ENCODE results near the gene HLA-DRA.
"Not testable (repeated sequence)": the region's sequence is repeated elsewhere in the genome, so short reads cannot be mapped to it uniquely, and the experiment has no call there.

Gene HLA-DRA

DNA sequence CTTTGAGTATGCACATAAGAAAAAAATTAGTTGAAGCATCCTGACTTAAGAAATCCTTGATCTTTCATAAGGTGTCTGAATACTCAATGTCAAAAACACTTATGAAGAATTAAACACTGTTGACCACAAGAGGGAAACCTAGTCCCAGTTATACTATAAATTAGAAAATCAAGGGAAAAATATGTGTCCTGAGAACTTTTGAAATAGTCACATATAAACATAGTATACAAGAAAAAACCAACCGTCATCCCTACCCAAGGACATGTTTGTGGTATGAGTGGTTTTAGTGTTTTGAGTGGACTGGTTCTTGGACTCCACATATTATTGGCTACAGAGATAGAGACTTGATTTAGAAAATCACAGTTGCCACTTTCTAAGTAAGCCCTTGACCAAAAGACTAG, 7.6 kb upstream of the HLA-DRA start:
- DNase-seq: no peak

DNA sequence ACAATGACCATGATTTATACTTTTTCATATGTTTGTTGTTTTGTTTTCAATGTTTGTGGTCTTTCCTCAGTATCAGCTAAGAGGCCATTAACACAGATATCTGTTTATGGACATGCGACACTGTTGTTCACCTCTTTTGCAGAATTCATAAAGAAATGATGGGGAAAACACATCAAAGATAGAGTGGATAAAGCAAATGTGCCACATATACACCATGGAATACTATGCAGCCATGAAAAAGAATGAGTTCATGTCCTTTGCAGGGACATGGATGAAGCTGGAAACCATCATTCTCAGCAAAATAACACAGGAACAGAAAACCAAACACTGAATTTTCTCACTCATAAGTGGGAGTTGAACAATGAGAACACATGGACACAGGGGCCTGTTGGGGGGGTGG, 5.7 kb upstream of the HLA-DRA start:
- DNase-seq: not testable (repeated sequence)

DNA sequence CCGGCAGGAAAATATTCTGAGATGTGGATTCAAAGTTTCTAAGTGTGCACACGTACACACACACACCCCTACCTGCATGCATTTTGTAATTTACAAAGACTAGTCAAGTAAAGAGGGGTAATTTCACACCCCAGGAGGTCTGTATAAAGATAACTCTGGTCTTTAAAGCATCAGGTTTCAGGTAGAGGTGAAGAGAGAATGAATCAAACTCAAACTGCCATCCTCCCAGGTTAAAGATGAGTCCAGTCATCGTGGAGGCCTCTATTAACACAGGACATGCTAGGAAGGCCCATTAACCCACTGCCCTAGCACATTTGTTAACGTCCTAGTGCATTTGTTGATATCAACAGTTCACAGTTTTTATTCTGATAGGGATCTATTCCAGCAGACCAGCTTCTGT, 3.5 kb upstream of the HLA-DRA start:
- DNase-seq: no peak

- DNase-seq: no peak
Observed at GRCh38 chr6:32436995-32437836, 2.5 kb upstream of the HLA-DRA start.

DNA sequence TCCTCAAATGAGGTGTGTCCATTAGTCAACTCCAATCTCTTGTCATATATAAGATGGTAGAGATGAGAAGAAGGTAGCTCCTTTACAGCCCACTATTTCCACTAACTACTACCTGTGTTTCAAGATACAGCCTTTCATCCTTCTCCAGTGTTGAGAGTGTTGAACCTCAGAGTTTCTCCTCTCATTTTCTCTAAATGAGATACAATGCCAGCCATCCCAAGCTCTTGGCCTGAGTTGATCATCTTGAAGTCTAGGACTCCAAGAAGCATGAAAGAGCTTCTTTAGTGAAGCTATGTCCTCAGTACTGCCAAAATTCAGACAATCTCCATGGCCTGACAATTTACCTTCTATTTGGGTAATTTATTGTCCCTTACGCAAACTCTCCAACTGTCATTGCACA, 548 bp upstream of the HLA-DRA start:
- no peak for DNase-seq

DNA sequence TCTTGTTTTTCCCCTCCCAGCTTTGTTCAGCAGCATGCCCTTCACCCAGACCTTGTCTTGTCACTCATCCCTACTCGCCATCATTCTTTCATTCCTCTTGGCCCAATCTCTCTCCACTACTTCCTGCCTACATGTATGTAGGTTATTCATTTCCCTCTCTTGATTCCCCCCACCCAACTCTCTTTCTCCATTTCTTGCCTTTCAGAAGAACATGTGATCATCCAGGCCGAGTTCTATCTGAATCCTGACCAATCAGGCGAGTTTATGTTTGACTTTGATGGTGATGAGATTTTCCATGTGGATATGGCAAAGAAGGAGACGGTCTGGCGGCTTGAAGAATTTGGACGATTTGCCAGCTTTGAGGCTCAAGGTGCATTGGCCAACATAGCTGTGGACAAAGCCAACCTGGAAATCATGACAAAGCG, 2.6 kb downstream of the HLA-DRA start:
- no peak for DNase-seq

DNA sequence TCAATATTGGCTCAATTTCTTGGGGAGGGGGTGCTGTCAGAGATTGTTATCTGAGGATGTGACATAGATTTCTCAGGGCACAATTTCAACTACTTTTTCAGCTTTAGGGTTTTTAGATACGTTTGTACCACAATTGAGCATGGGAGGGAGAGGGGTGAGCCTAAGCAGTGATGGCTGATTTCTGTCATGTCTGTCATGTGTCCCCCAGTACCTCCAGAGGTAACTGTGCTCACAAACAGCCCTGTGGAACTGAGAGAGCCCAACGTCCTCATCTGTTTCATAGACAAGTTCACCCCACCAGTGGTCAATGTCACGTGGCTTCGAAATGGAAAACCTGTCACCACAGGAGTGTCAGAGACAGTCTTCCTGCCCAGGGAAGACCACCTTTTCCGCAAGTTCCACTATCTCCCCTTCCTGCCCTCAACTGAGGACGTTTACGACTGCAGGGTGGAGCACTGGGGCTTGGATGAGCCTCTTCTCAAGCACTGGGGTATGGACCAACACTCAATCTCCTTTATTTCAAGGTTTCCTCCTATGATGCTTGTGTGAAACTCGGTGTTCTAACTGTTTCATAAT, 3.4 kb downstream of the HLA-DRA start:
- no peak for DNase-seq

DNA sequence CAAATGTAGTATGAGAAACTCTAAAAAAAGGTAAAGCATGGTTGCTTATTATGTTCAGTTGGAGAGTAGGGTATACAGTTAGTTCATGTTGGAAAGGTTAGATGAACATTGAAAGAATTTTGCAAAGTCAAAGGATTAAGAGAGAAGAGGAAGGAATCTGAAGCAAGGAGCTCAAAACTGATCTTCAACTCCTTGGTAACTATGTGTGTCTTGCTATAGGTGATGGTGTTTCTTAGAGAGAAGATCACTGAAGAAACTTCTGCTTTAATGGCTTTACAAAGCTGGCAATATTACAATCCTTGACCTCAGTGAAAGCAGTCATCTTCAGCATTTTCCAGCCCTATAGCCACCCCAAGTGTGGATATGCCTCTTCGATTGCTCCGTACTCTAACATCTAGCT, 4.7 kb downstream of the HLA-DRA start:
- DNase-seq: no peak

DNA sequence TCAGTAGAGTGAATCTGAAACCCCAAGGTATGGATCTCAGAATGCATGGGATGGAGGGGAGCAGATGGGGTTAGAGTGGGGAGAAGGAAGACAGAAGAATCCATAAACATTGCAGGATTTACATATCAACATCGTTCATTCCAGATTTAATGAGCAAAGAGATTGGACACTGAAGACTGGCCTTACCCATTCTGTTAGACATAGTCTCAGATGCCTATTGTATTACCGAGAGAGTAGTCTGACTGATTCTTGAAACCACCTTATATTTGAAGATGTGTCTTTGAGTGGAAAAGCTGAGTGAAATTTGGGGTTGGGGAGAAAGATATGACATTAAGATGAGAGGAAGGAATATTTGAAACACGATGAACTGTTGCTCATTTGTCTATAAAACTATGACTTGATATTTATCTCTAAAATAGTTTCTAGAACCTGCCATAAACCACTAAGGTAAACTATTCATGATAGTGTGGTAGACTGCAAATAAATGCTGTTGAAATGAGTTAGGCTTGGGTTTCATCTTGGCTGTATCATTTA, 5.7 kb downstream of the HLA-DRA start:
- DNase-seq: no peak

DNA sequence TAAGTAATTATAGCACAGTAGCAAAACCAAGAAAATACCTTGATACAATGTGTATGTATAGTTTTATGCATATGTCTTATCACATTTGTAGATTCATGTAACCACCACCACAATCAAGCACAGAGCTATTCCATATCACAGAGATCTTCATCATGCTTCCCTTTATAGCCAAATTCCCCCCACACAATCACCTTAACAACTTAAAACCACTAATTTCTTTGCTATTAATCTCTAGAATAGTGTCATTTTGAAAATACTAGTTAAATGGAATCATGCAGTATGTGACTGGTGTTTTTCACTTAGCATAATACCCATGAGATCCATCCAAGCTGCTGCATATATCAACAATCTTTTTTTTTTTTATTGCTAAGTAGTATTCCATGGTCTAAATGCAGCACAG, 8.2 kb downstream of the HLA-DRA start:
- DNase-seq: no peak

DNA sequence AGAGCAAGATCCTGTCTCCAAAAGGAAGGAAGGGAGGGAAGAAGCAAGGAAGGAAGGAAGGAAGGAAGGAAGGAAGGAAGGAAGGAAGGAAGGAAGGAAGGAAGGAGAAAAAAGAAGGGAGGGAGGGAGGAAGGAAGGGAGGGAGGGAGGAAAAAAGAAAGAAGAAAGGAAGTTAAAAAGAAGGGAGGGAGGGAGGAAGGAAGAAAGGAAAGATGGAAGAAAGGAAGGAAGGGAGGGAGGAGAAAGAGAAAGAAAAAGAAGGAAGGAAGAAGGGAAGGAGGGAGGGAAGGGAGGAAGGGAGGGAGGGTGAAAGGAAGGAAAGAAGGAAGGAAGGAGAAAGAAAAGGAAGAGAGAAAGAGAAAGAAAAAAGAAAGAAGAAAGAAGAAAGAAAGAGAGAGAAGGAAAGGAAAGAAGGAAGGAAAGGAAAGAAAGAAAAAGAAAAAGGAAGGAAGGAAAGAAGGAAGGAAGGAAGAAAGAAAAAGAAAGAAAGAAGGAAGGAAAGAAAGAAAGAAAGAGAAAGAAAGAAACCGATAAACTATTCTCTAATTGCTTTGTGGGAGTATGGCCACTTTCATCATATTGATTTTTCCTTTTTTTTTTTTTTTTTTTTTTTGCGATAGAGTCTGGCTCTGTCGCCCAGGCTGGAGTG, 9.5 kb downstream of the HLA-DRA start:
- no peak for DNase-seq

DNA sequence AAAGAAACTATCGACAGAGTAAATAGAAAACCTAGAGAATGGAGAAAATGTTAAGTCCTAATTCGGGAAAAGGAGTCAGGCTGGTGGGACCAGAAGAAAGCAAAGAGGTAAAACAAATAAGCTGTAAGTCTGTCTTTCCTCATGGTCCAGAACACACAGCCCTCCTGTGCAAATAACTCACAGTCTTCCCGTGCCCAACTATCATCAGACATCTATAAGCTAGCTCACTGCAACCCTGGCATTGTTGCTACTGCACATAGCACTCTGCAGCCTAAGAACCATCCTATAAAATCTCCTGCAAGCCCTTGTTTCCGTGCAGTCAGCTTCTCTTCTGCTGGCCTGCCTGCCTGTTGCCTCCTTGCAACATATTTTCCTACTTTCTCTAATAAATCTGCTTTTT, 17.4 kb downstream of the HLA-DRA start:
- DNase-seq: no peak

DNA sequence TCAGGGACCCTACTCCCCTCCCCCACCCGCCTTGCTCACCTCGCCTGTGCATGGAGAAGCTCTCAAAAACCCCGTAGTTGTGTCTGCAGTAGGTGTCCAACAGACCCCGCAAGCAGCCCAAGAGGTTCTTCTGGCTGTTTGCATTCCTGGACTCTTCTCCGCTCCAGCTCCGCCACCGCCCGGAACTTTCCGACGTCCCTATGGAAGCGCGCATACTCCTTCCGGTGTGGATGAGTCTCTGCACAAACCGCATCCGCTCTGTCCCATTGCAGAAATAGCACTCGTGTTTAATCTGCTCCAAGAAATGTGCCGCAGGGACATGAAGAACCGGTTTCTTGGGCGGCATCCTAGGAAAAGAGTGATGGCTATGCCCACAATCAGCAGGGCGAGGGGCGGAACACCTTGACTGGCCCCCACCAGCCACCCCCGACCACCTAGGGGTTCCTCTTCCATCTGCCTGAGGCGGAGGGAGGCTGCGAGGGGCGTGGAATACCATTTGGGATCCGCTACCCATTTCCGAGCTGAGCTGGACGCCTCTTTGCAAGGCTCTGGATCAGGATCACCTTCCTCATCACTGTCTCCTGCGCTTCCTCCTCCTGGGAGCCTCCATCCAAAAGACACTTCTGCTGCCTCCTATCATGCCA, 20.2 kb downstream of the HLA-DRA start:
- no peak for DNase-seq

DNA sequence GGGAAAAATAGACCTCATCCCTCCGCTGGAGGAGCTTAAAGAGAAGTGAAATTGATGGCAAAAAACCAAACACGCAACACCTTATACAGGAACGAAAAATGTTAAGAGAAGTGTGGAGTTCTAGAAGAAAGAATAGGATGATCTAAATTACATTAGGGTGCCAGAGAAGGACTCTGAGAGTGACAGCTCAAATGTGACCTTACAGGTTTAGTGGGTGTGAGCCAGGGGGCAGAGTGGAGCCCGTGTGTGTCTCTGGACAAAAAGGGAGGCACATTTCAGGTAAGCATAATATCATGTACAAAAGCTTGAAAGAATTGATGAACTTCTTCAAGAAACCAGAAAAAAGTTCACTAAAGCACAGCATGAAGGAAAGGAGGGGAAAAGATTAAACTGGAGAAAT, 20.8 kb downstream of the HLA-DRA start:
- DNase-seq: no peak

DNA sequence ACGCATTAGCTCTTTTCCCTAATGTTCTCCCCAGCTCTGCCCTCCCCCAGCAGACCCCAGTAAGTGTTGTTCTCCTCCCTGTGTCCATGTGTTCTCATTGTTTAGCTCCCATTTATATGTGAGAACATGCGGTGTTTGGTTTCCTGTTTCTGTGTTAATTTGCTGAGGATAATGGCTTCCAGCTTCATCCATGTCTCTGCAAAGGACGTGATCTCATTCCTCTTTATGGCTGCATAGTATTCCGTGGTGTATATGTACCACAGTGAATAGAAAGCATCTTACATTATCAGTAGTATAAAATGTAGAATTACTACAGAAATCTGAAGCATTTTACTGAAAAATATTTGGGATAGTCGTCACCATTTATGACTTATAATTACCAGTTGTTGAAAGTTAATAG, 21.8 kb downstream of the HLA-DRA start:
- DNase-seq: no peak

- DNase-seq: peak; percentile 55 to 72
Observed at GRCh38 chr6:32462609-32463008, 22.9 kb downstream of the HLA-DRA start.

- DNase-seq: not testable (repeated sequence)
Observed at GRCh38 chr6:32467743-32468503, 28.2 kb downstream of the HLA-DRA start.

- DNase-seq: no peak
Observed at GRCh38 chr6:32472781-32473375, 33.2 kb downstream of the HLA-DRA start.

DNA sequence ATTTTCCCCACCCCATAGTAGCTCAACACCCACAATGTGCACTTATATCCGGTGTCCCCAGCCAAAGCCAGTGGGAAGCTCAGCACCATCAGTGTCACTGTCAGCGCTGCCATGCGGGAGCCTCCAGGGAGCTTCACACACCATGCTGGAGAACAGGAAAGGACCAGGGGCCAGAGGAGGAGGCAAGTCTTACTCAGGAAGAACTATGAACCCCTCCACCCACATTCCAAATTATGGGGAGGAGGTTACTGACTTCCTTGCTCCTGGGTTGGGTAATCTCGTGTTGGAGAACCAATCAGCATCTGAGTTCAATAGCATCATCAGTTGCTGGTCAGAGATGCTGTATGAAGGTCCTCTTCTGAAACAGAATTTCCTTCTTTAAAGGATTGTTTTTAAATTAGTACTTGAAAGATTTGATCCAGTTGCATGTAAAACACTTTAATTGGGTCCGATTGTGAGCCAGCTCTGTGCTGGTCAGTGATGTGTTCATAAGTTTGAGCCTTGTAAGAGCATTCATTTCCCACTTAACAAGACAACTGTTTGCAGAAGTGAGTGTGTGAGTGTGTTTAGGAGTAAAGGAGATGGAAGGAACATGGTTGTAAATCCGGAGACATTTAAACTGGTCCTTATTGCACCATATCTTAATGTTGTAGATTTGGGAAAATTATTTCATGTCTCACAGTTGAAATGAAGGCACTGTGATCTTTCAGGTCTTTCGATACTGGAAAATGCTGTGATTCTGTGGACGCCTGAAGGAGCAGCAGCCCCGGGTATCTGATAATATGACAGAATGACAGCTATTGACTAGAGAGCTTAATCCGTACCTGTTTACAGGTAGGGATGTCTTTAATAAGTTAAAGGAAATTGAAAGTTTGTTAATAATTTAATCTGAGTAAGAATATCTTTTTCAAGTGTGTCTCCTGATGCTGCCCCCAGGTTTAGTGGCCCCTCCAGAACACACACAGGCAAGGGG, 34.0 kb downstream of the HLA-DRA start:
- DNase-seq: not testable (repeated sequence)

DNA sequence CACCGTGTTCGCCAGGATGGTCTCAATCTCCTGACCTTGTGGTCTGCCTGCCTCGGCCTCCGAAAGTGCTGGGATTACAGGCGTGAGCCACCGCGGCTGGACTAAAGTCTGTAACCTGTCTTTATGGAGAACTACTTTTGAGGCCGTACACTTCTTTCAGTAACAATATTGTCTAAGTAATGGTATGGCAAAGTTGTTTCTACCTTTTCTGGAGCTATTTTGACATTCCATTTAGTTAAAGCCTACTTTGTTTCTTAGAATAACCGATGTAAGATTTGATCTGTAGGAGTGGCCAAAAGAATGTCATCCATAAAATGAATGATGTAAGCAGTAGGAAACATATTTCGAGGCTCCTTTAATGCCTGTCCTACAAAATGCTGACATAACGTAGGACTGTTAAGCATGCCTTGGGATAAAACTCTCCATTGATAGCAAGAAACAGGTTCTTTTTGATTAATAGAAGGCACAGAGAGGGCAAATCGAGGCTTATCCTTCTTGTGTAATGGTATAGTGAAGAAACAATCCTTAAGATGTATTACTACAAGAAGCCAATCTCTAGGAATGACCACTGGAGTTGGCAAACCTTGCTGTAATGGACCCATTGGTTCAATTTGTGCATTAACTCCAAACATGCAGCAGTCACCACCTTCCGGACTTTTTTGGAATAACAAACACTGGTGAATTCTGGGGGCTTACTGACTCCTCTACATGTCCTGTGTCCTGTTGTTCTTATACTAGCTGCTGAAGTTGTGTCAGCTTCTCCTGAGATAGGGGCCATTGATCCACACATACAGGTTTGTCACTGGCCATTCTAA, 35.9 kb downstream of the HLA-DRA start:
- no peak for DNase-seq
